HG02970 (cell line): ENCODE data around the gene EPB41L3.

Source experiments
- ATAC-seq: cut with Tn5 transposase; IDR thresholded peaks from one replicate; pipeline ENCODE4 v1.9.1; 2021; ENCODE audit warnings: mild to moderate bottlenecking, moderate library complexity, moderate number of reproducible peaks; ENCODE audit not compliant: unreplicated experiment, low FRiP score

Gene EPB41L3

GRCh38 chr18:5457462-5457957, 86.3 kb downstream of the EPB41L3 start:
- ATAC-seq, result no peak

GRCh38 chr18:5456577-5457461, 87.0 kb downstream of the EPB41L3 start:
- peak; percentile 90 for ATAC-seq

GRCh38 chr18:5455674-5456073, 88.1 kb downstream of the EPB41L3 start:
- no peak for ATAC-seq

- no peak for ATAC-seq
These were observed 90.8 kb downstream of the EPB41L3 start for GRCh38 chr18:5452943-5453443.

- no peak for ATAC-seq
These were observed 91.9 kb downstream of the EPB41L3 start for GRCh38 chr18:5451871-5452270.

- ATAC-seq, result no peak
These were observed 92.6 kb downstream of the EPB41L3 start for GRCh38 chr18:5451150-5451549.

- ATAC-seq, result no peak
These were observed 93.8 kb downstream of the EPB41L3 start for GRCh38 chr18:5449858-5450509.

GRCh38 chr18:5447442-5447841, 96.4 kb downstream of the EPB41L3 start:
- ATAC-seq, result no peak

GRCh38 chr18:5444847-5445246, 99.0 kb downstream of the EPB41L3 start:
- no peak for ATAC-seq

- ATAC-seq, result no peak
These were observed 99.5 kb downstream of the EPB41L3 start for GRCh38 chr18:5444269-5444668.

GRCh38 chr18:5439986-5440696, 103.7 kb downstream of the EPB41L3 start:
- no peak for ATAC-seq

GRCh38 chr18:5434425-5434824, 109.4 kb downstream of the EPB41L3 start:
- ATAC-seq, result no peak

GRCh38 chr18:5431836-5432575, 111.8 kb downstream of the EPB41L3 start:
- ATAC-seq, result no peak

- ATAC-seq, result no peak
These were observed 113.7 kb downstream of the EPB41L3 start for GRCh38 chr18:5430131-5430530.

GRCh38 chr18:5429681-5430080, 114.1 kb downstream of the EPB41L3 start:
- ATAC-seq, result no peak

GRCh38 chr18:5425721-5426120, 118.1 kb downstream of the EPB41L3 start:
- ATAC-seq, result no peak

GRCh38 chr18:5424903-5425664, 118.7 kb downstream of the EPB41L3 start:
- no peak for ATAC-seq

- ATAC-seq, result no peak
These were observed 121.2 kb downstream of the EPB41L3 start for GRCh38 chr18:5422626-5423025.

GRCh38 chr18:5421981-5422380, 121.8 kb downstream of the EPB41L3 start:
- no peak for ATAC-seq
